Measurements from ENCODE around the gene RAP1A.

DNA sequence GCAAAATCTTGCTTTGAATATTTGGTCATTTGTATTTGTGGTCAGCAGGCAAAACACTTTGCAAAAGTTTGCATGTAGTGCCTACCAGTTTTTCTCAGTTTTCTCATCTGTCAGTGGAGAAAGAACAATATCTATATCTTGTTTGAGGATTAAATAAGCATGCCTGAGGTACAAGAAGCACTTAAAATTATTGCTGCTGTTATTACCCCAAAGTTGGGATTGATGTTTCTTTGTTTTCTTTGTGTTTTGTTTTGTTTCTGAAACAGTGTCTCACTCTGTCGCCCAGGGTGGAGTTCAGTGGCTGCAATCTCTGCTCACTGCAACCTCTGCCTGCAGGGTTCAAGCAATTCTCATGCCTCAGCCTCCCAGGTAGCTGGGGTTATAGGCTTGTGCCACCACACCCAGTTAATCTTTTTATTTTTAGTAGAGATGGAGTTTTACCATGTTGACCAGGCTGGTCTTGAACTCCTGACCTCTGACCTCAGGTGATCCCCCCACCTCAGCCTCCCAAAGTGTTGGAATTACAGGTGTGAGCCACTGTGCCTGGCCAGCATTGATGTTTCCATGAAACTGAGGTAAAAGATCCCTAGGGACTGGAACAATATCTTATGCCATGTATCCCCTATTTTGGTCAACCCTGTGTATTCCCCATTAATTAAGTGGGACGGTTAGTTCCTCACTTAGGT, 15.9 kb downstream of the RAP1A start:
- TF ChIP-seq EZH2phosphoT487 (IDR thresholded peaks at IDR 0.05; ENCODE audit: insufficient read depth, low read depth), result no peak
- TF ChIP-seq EZH2 (IDR thresholded peaks at IDR 0.05; ENCODE audit: insufficient read depth, poor library complexity, severe bottlenecking), result no peak

Data from GM23248 (cell line).